Left lung (tissue), 10 donors: ENCODE data around the gene OR56B1. TPM values are rescaled to one million over a fixed set of nuclear protein-coding genes. Genes with fewer than 3 reads are reported as not detected.

Experiments
- ATAC-seq: fragments of 200-7000 bp; cut with Tn5 transposase; one replicate; pipeline ENCODE4 v1.9.1; 2020; ENCODE audit warnings: moderate library complexity
- DNase-seq, 4 donors: peaks; one replicate each; pipeline ENCODE4 v3.0.0-alpha.2; 2013 to 2020
- H3K27ac ChIP-seq, 2 donors: fragments of 200-600 bp; sonication (generic) in 1 of 2; one replicate each; pipeline versions ENCODE4 v1.5.0 to v1.8.0; 2020 to 2021
- H3K27me3 ChIP-seq, 2 donors: fragments of 200-600 bp; sonication (generic) in 1 of 2; one replicate each; pipeline versions ENCODE4 v1.5.0 to v1.8.0; 2020 to 2021
- H3K36me3 ChIP-seq, 2 donors: fragments of 200-600 bp; sonication (generic) in 1 of 2; one replicate each; pipeline versions ENCODE4 v1.5.0 to v1.8.0; 2020 to 2021
- H3K4me1 ChIP-seq, 2 donors: fragments of 200-600 bp; one replicate each; pipeline ENCODE4 v1.8.0; 2021
- H3K4me3 ChIP-seq, 2 donors: fragments of 200-600 bp; sonication (generic) in 1 of 2; one replicate each; pipeline versions ENCODE4 v1.5.0 to v1.8.0; 2020 to 2021; ENCODE audit warnings: mild to moderate bottlenecking in 1 of 2
- H3K9me3 ChIP-seq, 2 donors: fragments of 200-600 bp; sonication (generic) in 1 of 2; one replicate each; pipeline versions ENCODE4 v1.5.0 to v1.8.0; 2020 to 2021
- intact Hi-C, 2 donors: fragments of 100-400 bp; cut with DNase I; formaldehyde crosslinking; loops; one replicate each; pipeline versions ENCODE4 v1.11.2 to v1.14.2; 2022
- polyA plus RNA-seq, 6 donors: library from polyadenylated mRNA; unstranded; fragments of 120-200 nt; gene quantifications; one replicate each; pipeline ENCODE4 v1.2.1, GENCODE V29; 2013; ENCODE audit not compliant: insufficient read length in 6 of 6
- total RNA-seq, 2 donors: library from RNA; stranded (reverse); fragmentation: NEBNext Ultra II Directional; extraction: Animal tissue kit (Norgen Biotek cat#: 25700); gene quantifications; one replicate each; pipeline ENCODE4 v1.2.1, GENCODE V29; 2021
- TF ChIP-seq, protein P1 (sequence below), 2 donors: fragments of 200-600 bp; sonication (generic) in 1 of 2; IDR thresholded peaks; one replicate each; pipeline versions ENCODE4 v1.5.0 to v1.8.0; 2021; ENCODE audit warnings: antibody characterized with exemption in 2 of 2
- donor health status: DM: no; HTN: yes; CAD: no.
- donor health status: DM: no; HTN: no; CAD: no.

The OR56B1 gene
- total and polyA plus RNA-seq, 8 donors = not detected

DNA sequence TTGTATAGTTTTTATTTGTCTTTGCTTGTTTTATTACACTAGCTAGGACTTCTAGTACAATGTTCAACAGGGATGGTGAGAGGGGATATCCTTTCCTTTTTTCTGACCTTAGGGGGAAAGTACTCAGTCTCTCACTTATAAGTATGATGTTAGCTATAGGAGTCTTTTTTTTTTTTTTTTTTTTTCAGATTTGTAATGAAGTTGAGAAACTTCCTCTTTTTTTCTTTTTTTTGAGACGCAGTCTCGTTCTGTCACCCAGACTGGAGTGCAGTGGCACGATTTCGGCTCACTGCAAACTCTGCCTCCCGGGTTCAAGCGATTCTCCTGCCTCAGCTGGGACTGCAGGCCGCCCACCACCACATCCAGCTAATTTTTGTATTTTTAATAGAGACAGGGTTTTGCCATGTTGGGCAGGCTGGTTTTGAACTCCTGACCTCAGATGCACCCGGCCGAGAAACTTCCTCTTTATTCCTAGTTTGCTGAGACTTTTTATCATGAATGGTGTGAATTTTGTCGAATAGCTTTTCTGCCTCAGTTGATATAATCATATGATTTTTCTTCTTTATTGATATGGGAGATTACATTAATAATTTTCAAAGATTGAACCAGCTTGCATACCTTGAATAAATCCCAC lies 35.7 kb upstream of the OR56B1 start:
- TF ChIP-seq, protein P1, sequence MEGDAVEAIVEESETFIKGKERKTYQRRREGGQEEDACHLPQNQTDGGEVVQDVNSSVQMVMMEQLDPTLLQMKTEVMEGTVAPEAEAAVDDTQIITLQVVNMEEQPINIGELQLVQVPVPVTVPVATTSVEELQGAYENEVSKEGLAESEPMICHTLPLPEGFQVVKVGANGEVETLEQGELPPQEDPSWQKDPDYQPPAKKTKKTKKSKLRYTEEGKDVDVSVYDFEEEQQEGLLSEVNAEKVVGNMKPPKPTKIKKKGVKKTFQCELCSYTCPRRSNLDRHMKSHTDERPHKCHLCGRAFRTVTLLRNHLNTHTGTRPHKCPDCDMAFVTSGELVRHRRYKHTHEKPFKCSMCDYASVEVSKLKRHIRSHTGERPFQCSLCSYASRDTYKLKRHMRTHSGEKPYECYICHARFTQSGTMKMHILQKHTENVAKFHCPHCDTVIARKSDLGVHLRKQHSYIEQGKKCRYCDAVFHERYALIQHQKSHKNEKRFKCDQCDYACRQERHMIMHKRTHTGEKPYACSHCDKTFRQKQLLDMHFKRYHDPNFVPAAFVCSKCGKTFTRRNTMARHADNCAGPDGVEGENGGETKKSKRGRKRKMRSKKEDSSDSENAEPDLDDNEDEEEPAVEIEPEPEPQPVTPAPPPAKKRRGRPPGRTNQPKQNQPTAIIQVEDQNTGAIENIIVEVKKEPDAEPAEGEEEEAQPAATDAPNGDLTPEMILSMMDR (IDR thresholded peaks at IDR 0.05) = no peak
- Histone ChIP-seq H3K27me3 (no peaks in the 10 kb centered on the region), H3K9me3 (no peaks in the 10 kb centered on the region), H3K36me3 (peaks cover 0 to 77% of the 10 kb centered on the region in 2 donors), H3K4me3 (peak overlapping the region in 1 of 2 donors; percentile 16), H3K4me1 (peaks cover 3 to 14% of the 10 kb centered on the region in 2 donors), H3K27ac (peak overlapping the region in 1 of 2 donors; percentile 45)
- intact Hi-C loops = no loop called here
- no peak for DNase-seq
- no peak for ATAC-seq

DNA sequence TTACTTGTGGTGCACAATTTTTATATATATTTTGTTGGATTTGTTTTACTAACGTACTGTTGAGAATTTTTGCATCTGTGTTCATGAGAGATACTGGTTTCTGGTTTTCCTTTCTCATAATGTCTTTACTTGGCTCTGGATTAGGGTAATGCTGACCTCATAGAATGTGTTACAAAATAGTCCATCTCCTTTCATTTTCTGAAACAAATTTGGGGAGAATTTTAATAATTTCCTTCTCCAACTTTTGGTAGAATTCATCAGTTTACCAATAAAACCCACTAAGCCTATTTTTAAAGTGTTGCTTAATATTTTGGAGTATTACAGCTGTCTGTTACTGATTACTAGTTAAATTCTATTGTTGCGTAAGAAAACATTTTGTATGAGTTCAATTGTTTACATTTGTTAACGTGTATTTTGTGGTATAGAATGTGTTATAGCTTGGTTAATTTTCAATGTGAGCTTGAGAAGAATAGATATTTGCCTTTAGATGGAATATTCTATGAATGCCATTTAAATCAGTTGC lies 35.1 kb upstream of the OR56B1 start:
- DNase-seq (no peak), ATAC-seq (no peak)
- Histone ChIP-seq H3K4me3 (no peak overlapping the region), H3K4me1 (peaks cover 3 to 14% of the 10 kb centered on the region in 2 donors), H3K36me3 (peaks cover 0 to 78% of the 10 kb centered on the region in 2 donors), H3K27me3 (no peaks in the 10 kb centered on the region), H3K27ac (no peak overlapping the region), H3K9me3 (no peaks in the 10 kb centered on the region)
- intact Hi-C loops = no loop called here
- TF ChIP-seq, protein P1 (IDR thresholded peaks at IDR 0.05) = no peak

DNA sequence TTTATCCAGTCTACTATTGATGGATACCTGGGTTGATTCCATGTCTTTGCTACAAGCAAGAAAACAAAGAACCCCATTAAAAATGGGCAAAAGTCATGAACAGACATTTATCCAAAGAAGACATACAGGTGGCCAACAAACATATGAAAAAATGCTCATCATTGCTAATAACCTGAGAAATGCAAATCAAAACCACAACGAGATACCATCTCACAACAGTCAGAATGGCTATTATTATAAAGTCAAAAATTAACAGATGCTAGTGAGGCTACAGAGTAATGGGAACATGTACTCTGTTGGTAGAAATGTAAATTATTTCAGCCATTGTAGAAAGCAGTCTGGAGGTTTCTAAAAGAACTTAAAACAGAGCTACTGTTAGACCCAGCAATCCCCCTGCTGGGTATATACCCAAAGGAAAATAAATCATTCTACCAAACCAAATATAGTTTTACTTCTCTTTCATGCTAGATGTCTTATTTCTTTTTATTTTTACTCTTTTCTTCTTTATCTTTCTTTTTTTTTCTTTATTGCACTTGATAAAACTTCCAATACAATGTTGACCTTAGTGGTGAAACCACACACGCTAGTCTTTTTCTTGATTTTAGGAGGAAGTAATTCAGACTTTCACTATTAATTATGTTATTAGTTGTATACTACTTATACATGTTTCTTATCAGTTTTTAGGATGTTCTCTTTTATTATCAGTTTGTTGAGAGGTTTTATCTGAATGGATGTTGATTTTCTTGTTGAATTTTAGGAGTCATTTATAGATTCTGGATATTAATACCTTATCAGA lies 32.3 kb upstream of the OR56B1 start:
- TF ChIP-seq, protein P1 (IDR thresholded peaks at IDR 0.05) = no peak
- DNase-seq (no peak), ATAC-seq (no peak)
- peaks cover 3 to 14% of the 10 kb centered on the region in 2 donors for H3K4me1 ChIP-seq
- intact Hi-C loops = no loop called here
- no peak overlapping the region for H3K27ac ChIP-seq
- no peaks in the 10 kb centered on the region for H3K27me3 ChIP-seq
- H3K4me3 ChIP-seq = no peak overlapping the region
- no peaks in the 10 kb centered on the region for H3K9me3 ChIP-seq
- H3K36me3 ChIP-seq = peaks cover 0 to 78% of the 10 kb centered on the region in 2 donors

DNA sequence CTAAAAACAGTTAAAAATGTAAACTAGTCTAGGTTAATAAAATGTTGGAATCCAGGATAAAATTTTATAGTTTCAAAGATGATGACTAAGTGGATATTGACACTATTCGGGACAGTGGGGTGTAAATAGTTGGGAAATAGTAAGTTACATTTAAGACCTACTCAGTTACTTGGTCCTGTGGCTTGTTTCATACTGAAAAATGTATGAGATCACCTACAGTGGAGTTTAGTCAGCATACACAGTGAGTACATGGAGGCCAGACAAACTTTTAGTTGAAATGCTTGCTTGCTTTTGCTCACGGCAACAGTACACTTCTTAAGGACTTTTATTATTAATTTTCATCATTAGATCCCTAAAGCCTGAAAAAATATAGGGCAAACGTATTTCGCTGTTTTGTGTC lies 30.6 kb upstream of the OR56B1 start:
- no peaks in the 10 kb centered on the region for H3K9me3 ChIP-seq
- ATAC-seq (no peak), DNase-seq (no peak)
- intact Hi-C loops = no loop called here
- no peaks in the 10 kb centered on the region for H3K27me3 ChIP-seq
- TF ChIP-seq, protein P1 (IDR thresholded peaks at IDR 0.05) = no peak
- no peak overlapping the region for H3K4me3 ChIP-seq
- no peak overlapping the region for H3K27ac ChIP-seq
- H3K36me3 ChIP-seq = peaks cover 0 to 75% of the 10 kb centered on the region in 2 donors
- peaks cover 3 to 6% of the 10 kb centered on the region in 2 donors for H3K4me1 ChIP-seq

DNA sequence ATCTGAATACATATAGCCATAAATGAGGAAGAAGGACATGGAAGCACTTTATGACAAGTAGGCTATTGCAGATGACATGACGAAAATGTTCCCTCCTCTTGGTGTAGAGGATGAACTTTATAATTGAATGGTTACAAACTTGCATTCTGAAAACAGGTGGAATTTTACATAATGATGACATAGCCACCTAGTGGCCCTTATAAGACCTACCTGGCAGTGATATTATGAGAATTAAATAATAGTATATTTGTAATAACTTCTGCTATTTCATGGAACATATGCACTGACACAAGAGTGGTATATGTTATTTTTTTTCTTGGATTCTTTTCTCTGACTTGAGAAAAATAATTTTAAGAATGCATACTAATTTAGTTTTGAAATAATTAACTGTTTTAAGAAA lies 23.7 kb upstream of the OR56B1 start:
- H3K4me1 ChIP-seq = no peaks in the 10 kb centered on the region

More for the DNA sequence above, 23.7 kb upstream of the OR56B1 start:
- Histone ChIP-seq H3K4me3 (no peak overlapping the region), H3K9me3 (peaks cover 0 to 2% of the 10 kb centered on the region in 2 donors), H3K36me3 (peaks cover 0 to 25% of the 10 kb centered on the region in 2 donors), H3K27me3 (no peaks in the 10 kb centered on the region), H3K27ac (no peak overlapping the region)
- intact Hi-C loops = no loop called here
- DNase-seq (no peak), ATAC-seq (peak; percentile 56)
- TF ChIP-seq, protein P1 (IDR thresholded peaks at IDR 0.05) = peak; percentile 23 to 29
